Cortex of kidney (tissue), 1 donor: Measurements from ENCODE around the gene COL20A1.
"Not testable (repeated sequence)": the region's sequence is repeated elsewhere in the genome, so short reads cannot be mapped to it uniquely, and the experiment has no call there.

Experiments used
- DNase-seq: peaks from one replicate; lab custom pipeline; 2025; lab: John Stamatoyannopoulos, UW

The COL20A1 gene

GRCh38 chr20:63292904-63293303 is at the start of gene COL20A1:
Gene COL20A1, plus strand, starts transcription at chr20:63293186. Its CDS starts 1,922 bp downstream, at chr20:63295108.
- DNase-seq, result no peak

DNA sequence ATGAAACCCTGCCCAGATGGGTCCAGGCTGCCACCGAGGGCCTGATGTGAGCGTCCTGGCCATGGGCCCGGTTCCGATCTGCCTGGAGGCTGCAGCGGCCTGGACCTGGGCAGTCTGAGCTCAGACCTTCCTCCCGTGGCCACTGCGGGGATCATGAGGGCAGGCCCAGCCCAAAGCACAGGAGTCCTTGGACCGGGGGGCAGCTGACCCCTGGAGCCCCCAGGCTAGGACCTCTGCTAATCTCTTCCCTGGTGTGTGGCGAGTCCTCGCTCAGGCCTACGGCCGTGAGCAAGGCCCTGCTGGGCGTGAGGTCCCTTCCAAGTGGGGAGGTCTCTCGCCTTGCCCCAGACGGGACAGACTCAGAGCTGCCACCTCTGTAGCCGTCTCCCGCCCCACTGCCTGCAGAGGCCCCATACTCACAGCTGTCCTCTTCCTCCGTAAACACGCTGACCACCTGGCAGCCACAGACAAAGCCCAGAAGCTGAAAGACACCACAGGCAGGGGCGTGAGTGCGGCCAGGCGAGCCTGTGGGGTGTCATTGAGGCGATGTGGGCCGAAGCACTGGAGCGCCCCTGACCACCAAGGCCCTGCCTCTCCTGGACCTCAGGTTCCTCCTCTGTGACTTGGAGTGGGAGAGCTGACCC is 49.3 kb upstream of the COL20A1 start:
- no peak for DNase-seq

- no peak for DNase-seq
Measured at GRCh38 chr20:63244468-63244867, 48.5 kb upstream of the COL20A1 start.

GRCh38 chr20:63246490-63247288 is 46.3 kb upstream of the COL20A1 start:
- no peak for DNase-seq

- no peak for DNase-seq
Measured at GRCh38 chr20:63247671-63248228, 45.2 kb upstream of the COL20A1 start.

- no peak for DNase-seq
Measured at GRCh38 chr20:63248835-63249591, 44.0 kb upstream of the COL20A1 start.

DNA sequence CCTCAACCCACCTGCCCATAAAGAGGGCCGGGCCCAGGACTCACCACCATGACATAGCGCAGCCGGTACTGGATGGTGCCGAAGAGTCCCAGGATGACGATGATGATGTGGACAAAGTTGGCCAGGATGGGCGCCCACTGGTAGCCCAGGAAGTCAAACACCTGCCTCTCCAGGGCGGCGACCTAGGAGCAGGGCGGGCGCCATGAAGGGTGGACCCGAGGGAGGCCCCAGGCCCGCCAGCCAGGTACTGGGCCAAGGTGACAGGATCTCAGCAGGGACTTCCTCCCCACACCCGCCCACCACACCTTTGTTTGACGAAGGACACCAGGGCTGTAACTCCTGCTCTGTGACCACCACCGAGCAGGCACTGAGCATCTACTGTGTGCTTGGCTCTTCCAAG is 43.1 kb upstream of the COL20A1 start:
- no peak for DNase-seq

DNA sequence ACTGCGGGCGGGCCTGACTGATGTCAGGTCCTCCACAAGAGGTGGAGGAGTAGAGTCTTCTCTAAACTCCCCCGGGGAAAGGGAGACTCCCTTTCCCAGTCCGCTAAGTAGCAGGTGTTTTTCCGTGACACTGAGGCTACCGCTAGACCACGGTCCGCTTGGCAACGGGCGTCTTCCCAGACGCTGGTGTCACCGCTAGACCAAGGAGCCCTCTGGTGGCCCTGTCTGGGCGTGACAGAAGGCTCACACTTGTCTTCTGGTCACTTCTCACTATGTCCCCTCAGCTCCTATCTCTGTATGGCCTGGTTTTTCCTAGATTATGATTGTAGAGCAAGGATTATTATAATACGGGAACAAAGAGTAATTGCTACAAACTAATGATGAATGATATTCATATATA is 41.6 kb upstream of the COL20A1 start:
- not testable (repeated sequence) for DNase-seq

- DNase-seq, result no peak
Measured at GRCh38 chr20:63252284-63252711, 40.7 kb upstream of the COL20A1 start.

GRCh38 chr20:63253065-63253437 is 39.9 kb upstream of the COL20A1 start:
- DNase-seq, result no peak

DNA sequence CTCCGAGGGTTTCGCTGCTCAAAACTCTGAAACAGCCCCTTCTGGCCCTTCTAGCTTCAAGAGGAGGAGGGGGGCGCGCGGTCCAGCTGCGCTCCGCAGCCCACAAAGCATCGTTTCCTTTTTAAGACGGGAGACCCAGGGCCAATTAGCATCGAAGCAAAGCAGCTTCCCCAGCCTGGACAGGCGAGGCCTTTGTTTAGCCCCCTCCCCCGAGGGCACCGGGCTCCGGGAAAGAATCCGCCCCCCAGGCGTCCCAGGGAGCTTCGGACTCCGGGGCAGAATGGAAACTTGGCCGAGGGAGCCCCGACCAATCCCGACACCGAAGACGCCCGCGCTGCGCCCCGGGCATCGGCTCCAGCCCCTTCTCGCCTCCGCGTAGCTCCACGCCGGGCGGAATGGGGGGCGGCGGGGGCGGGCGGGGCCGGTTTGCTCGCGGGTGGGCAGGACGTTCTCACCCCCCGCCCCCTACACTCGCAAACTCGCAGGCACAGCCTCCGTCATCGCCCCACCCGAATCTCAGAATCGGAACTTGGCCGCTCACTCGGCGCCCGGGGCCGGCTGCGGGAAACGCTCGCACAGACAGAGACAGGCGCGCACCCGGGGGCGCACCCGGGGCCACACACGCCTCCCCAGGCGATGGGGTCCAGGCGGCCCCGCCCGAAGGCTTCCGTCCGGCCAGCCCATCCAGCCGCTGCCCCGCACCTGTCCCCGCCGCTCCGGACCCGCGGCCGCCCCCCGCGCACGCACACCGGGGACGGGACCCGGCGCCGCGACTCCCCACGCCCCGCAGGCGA is 39.4 kb upstream of the COL20A1 start:
- no peak for DNase-seq

- DNase-seq, result no peak
Measured at GRCh38 chr20:63254232-63254605, 38.8 kb upstream of the COL20A1 start, which contains the start of gene NKAIN4. Gene NKAIN4, minus strand, starts transcription at chr20:63254463. Its CDS starts 13 bp downstream, at chr20:63254450.

DNA sequence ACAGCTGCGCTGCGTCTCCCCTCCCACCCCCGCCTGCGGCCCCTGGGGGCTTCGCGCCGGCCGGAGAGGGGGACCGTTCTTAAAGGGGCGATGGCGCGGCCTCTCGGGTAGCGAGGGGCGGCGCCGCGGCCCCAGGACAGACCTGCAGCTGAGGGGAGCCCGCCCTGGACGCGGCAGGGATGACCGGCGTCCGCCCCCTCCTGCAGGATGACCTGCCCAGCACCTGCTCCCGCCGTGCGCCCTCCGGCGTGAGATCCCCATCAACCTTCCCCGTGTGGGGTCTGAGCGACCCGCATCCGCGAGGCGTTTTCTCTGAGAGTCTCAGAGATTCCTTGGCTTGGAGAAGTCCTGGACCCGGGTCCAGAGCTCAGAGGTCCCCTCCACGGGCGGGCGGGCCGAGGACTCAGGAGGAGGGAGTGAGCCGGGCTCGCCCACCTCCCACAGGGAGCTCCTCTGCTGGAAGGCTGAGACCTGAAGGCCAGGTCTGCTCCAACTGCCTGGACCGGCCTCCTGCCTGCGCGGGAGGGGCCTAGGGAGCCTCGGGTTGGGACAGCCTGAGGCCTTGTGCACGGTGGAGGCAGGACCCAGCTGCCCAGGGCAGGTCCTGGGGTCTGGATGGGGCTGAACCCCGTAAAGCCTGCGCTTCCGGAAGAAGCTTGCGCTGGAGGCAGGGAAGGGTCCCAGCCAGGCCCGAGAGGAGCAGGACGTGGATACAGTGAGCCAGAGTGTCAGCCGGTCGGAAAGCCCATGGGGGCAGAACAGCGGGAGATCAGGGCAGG is 38.2 kb upstream of the COL20A1 start:
- no peak for DNase-seq

DNA sequence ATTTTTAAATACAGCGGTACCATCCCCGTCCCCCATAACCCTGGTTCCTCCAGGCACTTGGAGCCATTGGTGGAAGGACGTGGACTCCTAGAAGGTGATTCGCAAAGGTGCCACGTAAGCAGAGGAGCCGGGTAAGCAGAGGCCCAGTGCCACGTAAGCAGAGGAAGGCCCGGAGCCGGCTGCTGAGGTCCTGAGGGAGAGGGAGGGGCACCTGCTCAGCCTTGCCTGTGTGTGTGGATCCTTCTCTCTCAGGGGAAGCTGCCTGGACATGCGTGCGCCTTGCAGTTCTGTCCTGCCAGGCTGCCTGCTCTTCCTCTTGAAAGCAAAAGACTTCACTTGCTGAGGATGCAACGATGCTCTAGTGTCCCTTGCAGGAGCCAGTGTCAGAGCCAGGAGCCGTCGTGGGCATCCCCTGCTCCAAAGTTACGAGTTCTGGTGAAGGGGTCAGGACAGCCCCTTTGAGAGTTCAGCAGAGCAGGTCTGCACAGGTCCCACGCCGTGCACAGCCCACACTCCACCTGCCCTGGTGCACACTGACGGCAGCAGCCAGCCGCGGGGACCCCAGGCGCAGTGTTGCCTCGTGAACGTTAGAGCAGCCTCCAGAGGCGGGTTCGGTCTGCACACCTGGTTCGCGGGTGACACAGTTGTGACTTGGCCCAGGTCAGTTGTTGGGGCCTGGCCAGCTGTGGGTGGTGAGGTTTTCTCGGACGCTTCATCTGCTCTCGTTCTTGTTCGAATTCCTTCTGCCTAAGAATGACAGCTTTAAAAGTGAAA is 36.9 kb upstream of the COL20A1 start:
- DNase-seq, result no peak

- DNase-seq, result no peak
Measured at GRCh38 chr20:63256954-63257353, 36.0 kb upstream of the COL20A1 start.

DNA sequence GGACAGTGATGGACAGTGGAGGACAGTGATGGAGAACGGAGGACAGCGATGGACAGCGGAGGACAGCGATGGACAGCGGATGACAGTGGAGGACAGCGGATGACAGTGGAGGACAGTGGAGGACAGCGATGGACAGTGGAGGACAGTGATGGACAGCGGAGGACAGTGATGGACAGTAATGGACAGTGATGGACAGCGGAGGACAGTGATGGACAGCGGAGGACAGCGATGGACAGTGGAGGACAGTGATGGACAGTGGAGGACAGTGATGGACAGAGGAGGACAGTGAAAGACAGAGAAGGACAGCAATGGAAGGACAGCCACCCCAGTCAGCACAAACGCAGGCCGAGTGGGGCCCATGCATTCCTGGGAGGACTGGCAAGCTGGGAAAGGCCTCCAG is 35.4 kb upstream of the COL20A1 start:
- no peak for DNase-seq

DNA sequence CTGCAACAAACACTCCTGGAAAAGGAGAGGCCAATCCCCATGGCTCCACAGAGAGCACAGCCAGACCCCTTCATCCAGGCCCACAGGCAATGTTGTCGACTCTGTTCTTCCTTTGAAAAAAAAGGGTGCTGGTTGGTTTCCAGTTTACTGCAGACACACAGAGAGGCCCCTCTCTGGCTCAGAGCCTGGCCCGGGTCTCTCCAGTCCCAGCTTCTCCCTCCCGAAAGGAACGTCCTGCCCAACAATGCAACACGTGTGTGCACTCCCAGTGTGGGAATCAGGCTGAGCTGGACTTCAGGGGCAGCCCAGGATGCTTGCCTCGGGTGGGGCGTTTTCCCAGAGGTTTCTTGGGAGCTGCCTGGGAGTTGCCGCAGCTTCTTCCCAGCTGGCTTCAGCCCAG is 34.2 kb upstream of the COL20A1 start:
- no peak for DNase-seq

DNA sequence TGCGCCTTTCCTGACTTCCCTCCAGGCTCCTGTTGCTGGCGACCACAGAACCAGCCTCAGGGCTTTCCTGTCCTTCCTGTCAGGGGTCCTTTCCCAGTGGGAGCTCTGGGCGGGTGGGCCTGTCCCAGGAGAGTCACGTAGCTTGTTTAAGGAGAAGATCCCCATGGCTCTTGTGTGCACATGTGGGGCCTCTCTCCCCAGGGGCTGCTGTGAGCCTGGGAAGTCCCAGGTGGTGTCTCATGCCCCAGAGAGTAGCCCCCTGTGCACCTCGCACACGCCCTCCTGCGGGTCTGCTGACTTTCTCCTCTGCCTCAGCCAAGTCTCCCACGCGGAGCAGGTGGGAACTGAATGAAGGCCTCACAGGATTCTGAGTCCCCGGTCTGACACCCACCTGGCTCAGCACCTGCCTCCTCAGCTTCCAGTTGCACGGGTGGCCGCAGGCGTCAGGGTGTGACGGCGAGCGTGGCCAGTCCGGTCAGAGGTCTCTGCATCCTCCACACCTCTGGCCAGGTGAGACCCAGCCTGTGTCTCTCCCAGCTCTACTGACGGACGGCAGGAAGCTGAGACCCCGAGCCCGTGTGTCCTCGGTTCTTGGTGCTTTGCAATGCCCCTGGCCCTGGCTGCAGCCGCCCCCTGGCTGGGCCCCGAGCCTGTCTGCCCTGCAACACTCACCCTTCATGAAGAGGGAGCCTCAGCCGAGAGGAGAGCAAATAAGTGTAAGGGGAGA is 33.1 kb upstream of the COL20A1 start:
- DNase-seq, result no peak

DNA sequence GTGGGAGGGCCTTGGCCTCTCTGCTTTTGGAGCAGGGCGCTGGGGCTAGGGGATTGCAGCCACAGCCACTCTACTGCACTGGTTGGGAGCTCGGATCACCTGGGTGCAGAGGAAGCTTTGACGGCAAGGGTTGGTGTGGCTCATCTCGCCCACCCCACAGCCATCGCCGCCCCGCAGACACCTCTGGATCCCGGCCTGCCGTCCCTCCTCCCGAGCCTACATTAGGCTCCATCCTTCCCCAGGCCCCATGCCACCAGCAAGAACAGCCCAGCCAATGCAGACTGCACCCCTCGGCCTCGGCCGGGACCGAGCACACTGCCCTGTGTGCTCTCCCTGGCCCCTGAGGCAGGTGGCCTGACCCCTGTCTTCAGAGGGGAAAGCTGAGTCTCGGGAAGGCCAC is 32.5 kb upstream of the COL20A1 start:
- DNase-seq, result no peak
